ENCODE results near the gene CERS2. TPM values are rescaled to one million over a fixed set of nuclear protein-coding genes. Genes with fewer than 3 reads are reported as not detected.

Gene CERS2
- total and polyA plus RNA-seq, 2 of the 8 experiments (the other 6 are each of a cell fraction or from before 2014, with no cell fraction given) = 216 to 237 TPM

DNA sequence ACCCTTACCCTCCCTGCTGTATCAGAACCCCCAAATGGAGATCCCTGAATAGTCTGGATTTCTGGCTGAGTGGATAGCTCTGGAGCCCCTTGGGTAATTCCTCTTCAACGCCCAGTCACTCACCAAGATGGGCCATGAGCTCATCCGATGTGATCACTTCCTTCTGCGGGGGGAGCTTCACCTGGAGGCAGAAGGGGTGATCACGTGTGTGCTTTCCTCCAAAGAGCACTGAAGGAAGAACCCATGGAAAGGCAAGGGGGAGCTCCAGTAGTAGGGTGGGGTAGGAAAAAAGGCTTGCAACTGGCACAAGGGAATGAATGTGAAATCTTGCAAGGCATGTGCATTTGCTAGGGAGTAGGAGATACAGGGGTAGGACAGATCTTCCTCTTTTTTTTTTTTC is 27.0 kb upstream of the CERS2 start (continued):
- TF ChIP-seq, protein P1, sequence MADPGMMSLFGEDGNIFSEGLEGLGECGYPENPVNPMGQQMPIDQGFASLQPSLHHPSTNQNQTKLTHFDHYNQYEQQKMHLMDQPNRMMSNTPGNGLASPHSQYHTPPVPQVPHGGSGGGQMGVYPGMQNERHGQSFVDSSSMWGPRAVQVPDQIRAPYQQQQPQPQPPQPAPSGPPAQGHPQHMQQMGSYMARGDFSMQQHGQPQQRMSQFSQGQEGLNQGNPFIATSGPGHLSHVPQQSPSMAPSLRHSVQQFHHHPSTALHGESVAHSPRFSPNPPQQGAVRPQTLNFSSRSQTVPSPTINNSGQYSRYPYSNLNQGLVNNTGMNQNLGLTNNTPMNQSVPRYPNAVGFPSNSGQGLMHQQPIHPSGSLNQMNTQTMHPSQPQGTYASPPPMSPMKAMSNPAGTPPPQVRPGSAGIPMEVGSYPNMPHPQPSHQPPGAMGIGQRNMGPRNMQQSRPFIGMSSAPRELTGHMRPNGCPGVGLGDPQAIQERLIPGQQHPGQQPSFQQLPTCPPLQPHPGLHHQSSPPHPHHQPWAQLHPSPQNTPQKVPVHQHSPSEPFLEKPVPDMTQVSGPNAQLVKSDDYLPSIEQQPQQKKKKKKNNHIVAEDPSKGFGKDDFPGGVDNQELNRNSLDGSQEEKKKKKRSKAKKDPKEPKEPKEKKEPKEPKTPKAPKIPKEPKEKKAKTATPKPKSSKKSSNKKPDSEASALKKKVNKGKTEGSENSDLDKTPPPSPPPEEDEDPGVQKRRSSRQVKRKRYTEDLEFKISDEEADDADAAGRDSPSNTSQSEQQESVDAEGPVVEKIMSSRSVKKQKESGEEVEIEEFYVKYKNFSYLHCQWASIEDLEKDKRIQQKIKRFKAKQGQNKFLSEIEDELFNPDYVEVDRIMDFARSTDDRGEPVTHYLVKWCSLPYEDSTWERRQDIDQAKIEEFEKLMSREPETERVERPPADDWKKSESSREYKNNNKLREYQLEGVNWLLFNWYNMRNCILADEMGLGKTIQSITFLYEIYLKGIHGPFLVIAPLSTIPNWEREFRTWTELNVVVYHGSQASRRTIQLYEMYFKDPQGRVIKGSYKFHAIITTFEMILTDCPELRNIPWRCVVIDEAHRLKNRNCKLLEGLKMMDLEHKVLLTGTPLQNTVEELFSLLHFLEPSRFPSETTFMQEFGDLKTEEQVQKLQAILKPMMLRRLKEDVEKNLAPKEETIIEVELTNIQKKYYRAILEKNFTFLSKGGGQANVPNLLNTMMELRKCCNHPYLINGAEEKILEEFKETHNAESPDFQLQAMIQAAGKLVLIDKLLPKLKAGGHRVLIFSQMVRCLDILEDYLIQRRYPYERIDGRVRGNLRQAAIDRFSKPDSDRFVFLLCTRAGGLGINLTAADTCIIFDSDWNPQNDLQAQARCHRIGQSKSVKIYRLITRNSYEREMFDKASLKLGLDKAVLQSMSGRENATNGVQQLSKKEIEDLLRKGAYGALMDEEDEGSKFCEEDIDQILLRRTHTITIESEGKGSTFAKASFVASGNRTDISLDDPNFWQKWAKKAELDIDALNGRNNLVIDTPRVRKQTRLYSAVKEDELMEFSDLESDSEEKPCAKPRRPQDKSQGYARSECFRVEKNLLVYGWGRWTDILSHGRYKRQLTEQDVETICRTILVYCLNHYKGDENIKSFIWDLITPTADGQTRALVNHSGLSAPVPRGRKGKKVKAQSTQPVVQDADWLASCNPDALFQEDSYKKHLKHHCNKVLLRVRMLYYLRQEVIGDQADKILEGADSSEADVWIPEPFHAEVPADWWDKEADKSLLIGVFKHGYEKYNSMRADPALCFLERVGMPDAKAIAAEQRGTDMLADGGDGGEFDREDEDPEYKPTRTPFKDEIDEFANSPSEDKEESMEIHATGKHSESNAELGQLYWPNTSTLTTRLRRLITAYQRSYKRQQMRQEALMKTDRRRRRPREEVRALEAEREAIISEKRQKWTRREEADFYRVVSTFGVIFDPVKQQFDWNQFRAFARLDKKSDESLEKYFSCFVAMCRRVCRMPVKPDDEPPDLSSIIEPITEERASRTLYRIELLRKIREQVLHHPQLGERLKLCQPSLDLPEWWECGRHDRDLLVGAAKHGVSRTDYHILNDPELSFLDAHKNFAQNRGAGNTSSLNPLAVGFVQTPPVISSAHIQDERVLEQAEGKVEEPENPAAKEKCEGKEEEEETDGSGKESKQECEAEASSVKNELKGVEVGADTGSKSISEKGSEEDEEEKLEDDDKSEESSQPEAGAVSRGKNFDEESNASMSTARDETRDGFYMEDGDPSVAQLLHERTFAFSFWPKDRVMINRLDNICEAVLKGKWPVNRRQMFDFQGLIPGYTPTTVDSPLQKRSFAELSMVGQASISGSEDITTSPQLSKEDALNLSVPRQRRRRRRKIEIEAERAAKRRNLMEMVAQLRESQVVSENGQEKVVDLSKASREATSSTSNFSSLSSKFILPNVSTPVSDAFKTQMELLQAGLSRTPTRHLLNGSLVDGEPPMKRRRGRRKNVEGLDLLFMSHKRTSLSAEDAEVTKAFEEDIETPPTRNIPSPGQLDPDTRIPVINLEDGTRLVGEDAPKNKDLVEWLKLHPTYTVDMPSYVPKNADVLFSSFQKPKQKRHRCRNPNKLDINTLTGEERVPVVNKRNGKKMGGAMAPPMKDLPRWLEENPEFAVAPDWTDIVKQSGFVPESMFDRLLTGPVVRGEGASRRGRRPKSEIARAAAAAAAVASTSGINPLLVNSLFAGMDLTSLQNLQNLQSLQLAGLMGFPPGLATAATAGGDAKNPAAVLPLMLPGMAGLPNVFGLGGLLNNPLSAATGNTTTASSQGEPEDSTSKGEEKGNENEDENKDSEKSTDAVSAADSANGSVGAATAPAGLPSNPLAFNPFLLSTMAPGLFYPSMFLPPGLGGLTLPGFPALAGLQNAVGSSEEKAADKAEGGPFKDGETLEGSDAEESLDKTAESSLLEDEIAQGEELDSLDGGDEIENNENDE (IDR thresholded peaks at IDR 0.05; ENCODE audit: insufficient replicate concordance, low read length) = no peak
- no peak for TF ChIP-seq FOSL1 (IDR thresholded peaks at IDR 0.05; ENCODE audit: insufficient read depth, low read depth, low read length)
- no peak for TF ChIP-seq USF2 (IDR thresholded peaks at IDR 0.05; ENCODE audit: low read length)
- TF ChIP-seq EZH2 (IDR thresholded peaks at IDR 0.05; ENCODE audit: low read depth, low read length, severe bottlenecking) = no peak
- no peak for TF ChIP-seq CHD1 (IDR thresholded peaks at IDR 0.05; ENCODE audit: low read depth, low read length)
- no peak for TF ChIP-seq CREB1 (IDR thresholded peaks at IDR 0.05)
- TF ChIP-seq EP300 (IDR thresholded peaks at IDR 0.05; ENCODE audit: borderline replicate concordance in 1 of 2, low read depth in 2 of 2, low read length in 2 of 2) = no peak
- TF ChIP-seq SP2 (IDR thresholded peaks at IDR 0.05; ENCODE audit: low read length) = no peak
- no peak for TF ChIP-seq KDM1A (IDR thresholded peaks at IDR 0.05; ENCODE audit: borderline replicate concordance, low read length)
- TF ChIP-seq TAF7 (optimal IDR thresholded peaks at IDR 0.05; ENCODE audit: borderline replicate concordance, low read depth, low read length) = no peak
- no peak for TF ChIP-seq PHF8 (conservative IDR thresholded peaks at IDR 0.05; ENCODE audit: low read depth, low read length)

Data from H1 (cell line).